Measurements from ENCODE around the gene RPL36. TPM values are rescaled to one million over a fixed set of nuclear protein-coding genes. Genes with fewer than 3 reads are reported as not detected.

The RPL36 gene
- 694 to 907 TPM (median 711 TPM) in 5 replicates for total RNA-seq (2022; extraction: Qiagen RNA extraction)

GRCh38 chr19:5690125-5690954 is at the start of gene RPL36:
TSS of gene RPL36 (plus strand) at chr19:5690295. CDS start at chr19:5690508, 213 bp downstream.

GRCh38 chr19:5680437-5681368 is 9.4 kb upstream of the RPL36 start, which contains the start of the genes HSD11B1L and MICOS13:
TSS of gene HSD11B1L (plus strand) at chr19:5681027. CDS start at chr19:5684833, 3,806 bp downstream.
TSS of gene MICOS13 (minus strand) at chr19:5680516. CDS start at chr19:5680486, 30 bp downstream.

GRCh38 chr19:5719961-5720790 is 30.1 kb downstream of the RPL36 start, which contains the start of the genes CATSPERD and LONP1:
TSS of gene CATSPERD (plus strand) at chr19:5720637. CDS start at chr19:5720738, 101 bp downstream.
TSS of gene LONP1 (minus strand) at chr19:5720146. CDS start at chr19:5720132, 14 bp downstream.

Other genes starting within 250 kb of the RPL36 start
- not detected in 5 replicates for gene ZNRF4, start 234.9 kb upstream of the RPL36 start, total RNA-seq (2022; extraction: Qiagen RNA extraction)
- gene TINCR, start 122.3 kb upstream of the RPL36 start, total RNA-seq (2022; extraction: Qiagen RNA extraction) = 1.9 to 3.2 TPM (median 2.2 TPM) in 5 replicates
- gene SAFB2, start 67.5 kb upstream of the RPL36 start, total RNA-seq (2022; extraction: Qiagen RNA extraction) = 23.3 to 45.0 TPM (median 37.3 TPM) in 5 replicates
- 48.8 to 67.2 TPM (median 62.4 TPM) in 5 replicates for gene SAFB, start 67.2 kb upstream of the RPL36 start, total RNA-seq (2022; extraction: Qiagen RNA extraction)
- gene MICOS13, start 9.8 kb upstream of the RPL36 start, total RNA-seq (2022; extraction: Qiagen RNA extraction) = 49.5 to 70.9 TPM (median 63.4 TPM) in 5 replicates
- 2.8 to 4.4 TPM (median 3.4 TPM) in 5 replicates for gene HSD11B1L, start 9.3 kb upstream of the RPL36 start, total RNA-seq (2022; extraction: Qiagen RNA extraction)
- gene LONP1, start 29.9 kb downstream of the RPL36 start, total RNA-seq (2022; extraction: Qiagen RNA extraction) = 42.7 to 65.3 TPM (median 62.4 TPM) in 5 replicates
- gene CATSPERD, start 30.3 kb downstream of the RPL36 start, total RNA-seq (2022; extraction: Qiagen RNA extraction) = not detected in 5 replicates
- gene PRR22, start 94.5 kb downstream of the RPL36 start, total RNA-seq (2022; extraction: Qiagen RNA extraction) = 1.6 to 2.7 TPM (median 2.1 TPM) in 5 replicates
- 22.3 to 34.2 TPM (median 33.0 TPM) in 5 replicates for gene DUS3L, start 100.9 kb downstream of the RPL36 start, total RNA-seq (2022; extraction: Qiagen RNA extraction)
- gene NRTN, start 114.8 kb downstream of the RPL36 start, total RNA-seq (2022; extraction: Qiagen RNA extraction) = 0.46 to 1.8 TPM (median 1.3 TPM) in 5 replicates
- gene FUT6, start 149.4 kb downstream of the RPL36 start, total RNA-seq (2022; extraction: Qiagen RNA extraction) = 0.11 TPM in 1 of 5 replicates, not detected in the others
- gene FUT3, start 161.2 kb downstream of the RPL36 start, total RNA-seq (2022; extraction: Qiagen RNA extraction) = 0.07 to 0.11 TPM in 2 of 5 replicates, not detected in the others
- gene FUT5, start 180.2 kb downstream of the RPL36 start, total RNA-seq (2022; extraction: Qiagen RNA extraction) = not detected in 5 replicates
- 215 to 274 TPM (median 268 TPM) in 5 replicates for gene NDUFA11, start 213.5 kb downstream of the RPL36 start, total RNA-seq (2022; extraction: Qiagen RNA extraction)
- gene VMAC, start 214.6 kb downstream of the RPL36 start, total RNA-seq (2022; extraction: Qiagen RNA extraction) = 0.24 to 0.59 TPM (median 0.51 TPM) in 5 replicates
- 0.68 to 1.9 TPM (median 1.7 TPM) in 5 replicates for gene CAPS, start 224.0 kb downstream of the RPL36 start, total RNA-seq (2022; extraction: Qiagen RNA extraction)

All from A549 treated with dexamethasone at 1 μM for 4 hours (cell line).